K562 (cell line): Measurements from ENCODE around the gene AANAT.

Experiments
- CHD4 ChIP-seq: fragments of 200-600 bp; sonication (generic); IDR thresholded peaks from 3 replicates; pipeline ENCODE4 v1.6.1; 2012; ENCODE audit warnings: low read depth, mild to moderate bottlenecking, mixed read lengths, low read length, inconsistent platforms; ENCODE audit not compliant: insufficient read depth, insufficient replicate concordance, poor library complexity, severe bottlenecking
- DNMT1 ChIP-seq: fragments of 450-650 bp; IDR thresholded peaks from 2 replicates; pipeline ENCODE4 v1.6.1; 2016; ENCODE audit warnings: antibody characterized with exemption, mild to moderate bottlenecking
- POLR2A ChIP-seq: fragments of 450-650 bp; conservative IDR thresholded peaks from 2 replicates; pipeline ENCODE4 v1.6.1; 2016
- THRB ChIP-seq: fragments of 450-650 bp; formaldehyde crosslinking; conservative IDR thresholded peaks from 2 replicates; pipeline ENCODE4 v1.4.0; 2022; ENCODE audit warnings: mild to moderate bottlenecking, missing genetic modification characterization
- TF ChIP-seq, protein P1 (sequence below): sonication (generic); formaldehyde crosslinking; IDR thresholded peaks from 2 replicates; pipeline ENCODE4 v1.5.0; 2020; ENCODE audit warnings: missing genetic modification reagents
- TF ChIP-seq, protein P2 (sequence below): fragments of 450-650 bp; IDR thresholded peaks from 2 replicates; pipeline ENCODE4 v1.6.1; 2017; ENCODE audit warnings: antibody characterized with exemption, mild to moderate bottlenecking
- TF ChIP-seq, protein P3 (sequence below), 3 experiments: IDR thresholded peaks in 2 of 3; conservative IDR thresholded peaks in 1 of 3; 2 replicates each; pipeline ENCODE4 v1.5.1; 2011 to 2012; ENCODE audit warnings: low read length in 3 of 3, mild to moderate bottlenecking in 3 of 3, control low read depth in 2 of 3, improper control_type of control experiment in 1 of 3, inconsistent platforms in 1 of 3, low read depth in 1 of 3, mixed read lengths in 1 of 3, moderate library complexity in 1 of 3; ENCODE audit not compliant: insufficient read depth in 2 of 3

- TF ChIP-seq POLR2A (no peak), DNMT1 (no peak), CHD4 (no peak), THRB (CRISPR knock-in tag) (no peak)
- TF ChIP-seq, protein P1, sequence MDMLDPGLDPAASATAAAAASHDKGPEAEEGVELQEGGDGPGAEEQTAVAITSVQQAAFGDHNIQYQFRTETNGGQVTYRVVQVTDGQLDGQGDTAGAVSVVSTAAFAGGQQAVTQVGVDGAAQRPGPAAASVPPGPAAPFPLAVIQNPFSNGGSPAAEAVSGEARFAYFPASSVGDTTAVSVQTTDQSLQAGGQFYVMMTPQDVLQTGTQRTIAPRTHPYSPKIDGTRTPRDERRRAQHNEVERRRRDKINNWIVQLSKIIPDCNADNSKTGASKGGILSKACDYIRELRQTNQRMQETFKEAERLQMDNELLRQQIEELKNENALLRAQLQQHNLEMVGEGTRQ (CRISPR knock-in tag): no peak
- TF ChIP-seq, protein P2, sequence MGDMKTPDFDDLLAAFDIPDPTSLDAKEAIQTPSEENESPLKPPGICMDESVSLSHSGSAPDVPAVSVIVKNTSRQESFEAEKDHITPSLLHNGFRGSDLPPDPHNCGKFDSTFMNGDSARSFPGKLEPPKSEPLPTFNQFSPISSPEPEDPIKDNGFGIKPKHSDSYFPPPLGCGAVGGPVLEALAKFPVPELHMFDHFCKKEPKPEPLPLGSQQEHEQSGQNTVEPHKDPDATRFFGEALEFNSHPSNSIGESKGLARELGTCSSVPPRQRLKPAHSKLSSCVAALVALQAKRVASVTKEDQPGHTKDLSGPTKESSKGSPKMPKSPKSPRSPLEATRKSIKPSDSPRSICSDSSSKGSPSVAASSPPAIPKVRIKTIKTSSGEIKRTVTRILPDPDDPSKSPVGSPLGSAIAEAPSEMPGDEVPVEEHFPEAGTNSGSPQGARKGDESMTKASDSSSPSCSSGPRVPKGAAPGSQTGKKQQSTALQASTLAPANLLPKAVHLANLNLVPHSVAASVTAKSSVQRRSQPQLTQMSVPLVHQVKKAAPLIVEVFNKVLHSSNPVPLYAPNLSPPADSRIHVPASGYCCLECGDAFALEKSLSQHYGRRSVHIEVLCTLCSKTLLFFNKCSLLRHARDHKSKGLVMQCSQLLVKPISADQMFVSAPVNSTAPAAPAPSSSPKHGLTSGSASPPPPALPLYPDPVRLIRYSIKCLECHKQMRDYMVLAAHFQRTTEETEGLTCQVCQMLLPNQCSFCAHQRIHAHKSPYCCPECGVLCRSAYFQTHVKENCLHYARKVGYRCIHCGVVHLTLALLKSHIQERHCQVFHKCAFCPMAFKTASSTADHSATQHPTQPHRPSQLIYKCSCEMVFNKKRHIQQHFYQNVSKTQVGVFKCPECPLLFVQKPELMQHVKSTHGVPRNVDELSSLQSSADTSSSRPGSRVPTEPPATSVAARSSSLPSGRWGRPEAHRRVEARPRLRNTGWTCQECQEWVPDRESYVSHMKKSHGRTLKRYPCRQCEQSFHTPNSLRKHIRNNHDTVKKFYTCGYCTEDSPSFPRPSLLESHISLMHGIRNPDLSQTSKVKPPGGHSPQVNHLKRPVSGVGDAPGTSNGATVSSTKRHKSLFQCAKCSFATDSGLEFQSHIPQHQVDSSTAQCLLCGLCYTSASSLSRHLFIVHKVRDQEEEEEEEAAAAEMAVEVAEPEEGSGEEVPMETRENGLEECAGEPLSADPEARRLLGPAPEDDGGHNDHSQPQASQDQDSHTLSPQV: no peak
- TF ChIP-seq, protein P3, sequence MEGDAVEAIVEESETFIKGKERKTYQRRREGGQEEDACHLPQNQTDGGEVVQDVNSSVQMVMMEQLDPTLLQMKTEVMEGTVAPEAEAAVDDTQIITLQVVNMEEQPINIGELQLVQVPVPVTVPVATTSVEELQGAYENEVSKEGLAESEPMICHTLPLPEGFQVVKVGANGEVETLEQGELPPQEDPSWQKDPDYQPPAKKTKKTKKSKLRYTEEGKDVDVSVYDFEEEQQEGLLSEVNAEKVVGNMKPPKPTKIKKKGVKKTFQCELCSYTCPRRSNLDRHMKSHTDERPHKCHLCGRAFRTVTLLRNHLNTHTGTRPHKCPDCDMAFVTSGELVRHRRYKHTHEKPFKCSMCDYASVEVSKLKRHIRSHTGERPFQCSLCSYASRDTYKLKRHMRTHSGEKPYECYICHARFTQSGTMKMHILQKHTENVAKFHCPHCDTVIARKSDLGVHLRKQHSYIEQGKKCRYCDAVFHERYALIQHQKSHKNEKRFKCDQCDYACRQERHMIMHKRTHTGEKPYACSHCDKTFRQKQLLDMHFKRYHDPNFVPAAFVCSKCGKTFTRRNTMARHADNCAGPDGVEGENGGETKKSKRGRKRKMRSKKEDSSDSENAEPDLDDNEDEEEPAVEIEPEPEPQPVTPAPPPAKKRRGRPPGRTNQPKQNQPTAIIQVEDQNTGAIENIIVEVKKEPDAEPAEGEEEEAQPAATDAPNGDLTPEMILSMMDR (IDR thresholded peaks at IDR 0.05 in 2 of 3, conservative IDR thresholded peaks at IDR 0.05 in 1 of 3; ENCODE audit: insufficient read depth in 2 of 3, low read depth in 1 of 3, low read length in 3 of 3): no peak
Observed at GRCh38 chr17:76453431-76453743, 14.0 kb upstream of the AANAT start.
